NCI-H146 treated with DMSO at 0.1 percent for 48 hours (cell line): Measurements from ENCODE around the gene SLC37A1.
A peak's percentile ranks its signal among the peaks of the same experiment; 100 is the strongest.

Experiments
- DNase-seq: peaks from one replicate; lab custom pipeline; 2025; ENCODE audit not compliant: unreplicated experiment; lab: John Stamatoyannopoulos, UW

SLC37A1 gene

GRCh38 chr21:42525676-42526378 is 12.2 kb downstream of the SLC37A1 start:
- DNase-seq, result no peak

DNA sequence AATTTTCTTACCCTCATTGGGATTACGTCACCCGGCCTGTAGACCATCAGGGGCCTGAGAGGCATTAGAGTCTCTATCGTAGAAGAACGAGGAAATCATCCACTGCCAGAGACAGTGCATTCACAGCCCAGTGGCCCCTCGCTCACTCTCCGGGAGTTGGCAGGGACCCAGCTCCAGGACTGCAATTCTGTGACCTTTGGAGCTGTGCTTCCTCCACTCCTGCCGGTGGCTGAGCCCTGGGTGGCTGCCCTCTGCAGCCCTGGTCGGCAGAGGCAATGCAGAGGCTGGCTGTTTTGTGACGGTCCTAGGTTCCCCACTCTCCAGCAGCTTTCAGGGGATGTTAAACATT is 12.7 kb downstream of the SLC37A1 start:
- DNase-seq, result no peak

DNA sequence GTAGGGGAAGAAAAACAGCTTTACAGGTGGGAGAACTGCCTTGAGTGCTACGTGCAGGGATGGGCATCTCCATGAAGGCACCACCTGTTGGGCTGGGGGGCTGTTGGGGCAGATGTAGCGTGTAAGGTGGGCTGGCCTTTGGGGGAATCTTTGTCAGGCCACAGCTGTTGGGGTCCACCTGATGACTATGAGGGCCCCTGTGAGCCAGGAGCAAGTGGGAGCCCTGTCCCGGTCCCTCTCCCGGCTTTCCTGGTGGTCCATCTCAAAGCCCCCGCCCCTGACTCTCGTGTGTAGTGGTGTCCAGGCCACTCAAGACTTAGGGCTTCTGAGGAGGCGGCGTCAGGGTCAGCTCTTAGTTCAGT is 13.5 kb downstream of the SLC37A1 start:
- no peak for DNase-seq

DNA sequence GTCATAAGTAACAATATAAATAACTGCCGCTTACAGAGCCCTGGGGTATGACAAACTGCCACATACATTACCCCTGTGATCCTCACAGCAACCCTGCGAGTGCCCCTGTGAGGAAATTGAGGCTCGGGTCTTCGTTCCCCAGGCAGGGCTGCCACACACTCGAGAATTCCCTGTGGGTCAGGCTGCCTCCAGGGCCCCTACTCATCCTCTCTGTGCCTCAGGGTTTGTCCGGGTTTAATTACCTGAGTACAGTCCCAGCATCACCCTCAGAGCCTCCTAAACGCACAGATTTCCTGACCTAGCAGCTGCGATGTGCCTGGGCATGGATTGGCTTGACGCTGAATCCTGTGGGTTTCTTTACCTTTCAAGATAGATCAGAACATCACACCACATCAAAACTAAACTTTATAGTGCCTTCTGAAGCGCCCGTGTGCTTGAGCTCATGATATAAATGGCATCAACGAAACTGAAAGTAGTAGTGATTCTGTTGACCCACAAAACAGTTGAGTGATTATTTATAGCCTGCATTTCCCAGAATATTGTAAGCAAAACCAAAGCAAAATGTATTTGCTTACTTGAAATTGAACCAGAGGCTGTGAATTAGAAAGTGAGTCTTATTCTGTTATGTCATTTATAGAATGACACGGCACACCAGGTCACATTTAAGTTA is 14.0 kb downstream of the SLC37A1 start:
- no peak for DNase-seq

- DNase-seq, result no peak
Measured at GRCh38 chr21:42530167-42530518, 16.5 kb downstream of the SLC37A1 start.

DNA sequence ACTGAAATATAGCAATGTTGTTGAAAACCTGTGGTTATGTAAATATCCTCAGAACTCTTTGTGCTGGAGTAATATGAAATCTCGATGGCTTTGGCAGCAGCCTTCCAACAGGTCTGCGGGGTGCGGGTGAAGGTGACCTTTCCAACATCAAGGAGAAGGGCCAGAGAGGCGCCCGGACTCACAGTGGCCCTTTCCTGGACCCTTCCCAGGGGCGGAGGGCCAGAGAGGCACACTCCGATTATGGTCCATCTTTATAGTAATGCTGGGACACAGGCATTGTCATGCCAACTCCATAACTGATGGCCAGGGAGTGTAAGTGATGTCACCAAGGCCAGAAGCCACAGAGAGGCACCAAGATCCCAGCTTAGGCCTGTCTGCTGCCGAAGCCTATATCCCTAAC is 18.1 kb downstream of the SLC37A1 start:
- DNase-seq, result no peak

GRCh38 chr21:42532466-42533181 is 19.0 kb downstream of the SLC37A1 start:
- DNase-seq, result no peak

- DNase-seq, result no peak
Measured at GRCh38 chr21:42533306-42533962, 19.8 kb downstream of the SLC37A1 start.

- no peak for DNase-seq
Measured at GRCh38 chr21:42533963-42534355, 20.3 kb downstream of the SLC37A1 start.

DNA sequence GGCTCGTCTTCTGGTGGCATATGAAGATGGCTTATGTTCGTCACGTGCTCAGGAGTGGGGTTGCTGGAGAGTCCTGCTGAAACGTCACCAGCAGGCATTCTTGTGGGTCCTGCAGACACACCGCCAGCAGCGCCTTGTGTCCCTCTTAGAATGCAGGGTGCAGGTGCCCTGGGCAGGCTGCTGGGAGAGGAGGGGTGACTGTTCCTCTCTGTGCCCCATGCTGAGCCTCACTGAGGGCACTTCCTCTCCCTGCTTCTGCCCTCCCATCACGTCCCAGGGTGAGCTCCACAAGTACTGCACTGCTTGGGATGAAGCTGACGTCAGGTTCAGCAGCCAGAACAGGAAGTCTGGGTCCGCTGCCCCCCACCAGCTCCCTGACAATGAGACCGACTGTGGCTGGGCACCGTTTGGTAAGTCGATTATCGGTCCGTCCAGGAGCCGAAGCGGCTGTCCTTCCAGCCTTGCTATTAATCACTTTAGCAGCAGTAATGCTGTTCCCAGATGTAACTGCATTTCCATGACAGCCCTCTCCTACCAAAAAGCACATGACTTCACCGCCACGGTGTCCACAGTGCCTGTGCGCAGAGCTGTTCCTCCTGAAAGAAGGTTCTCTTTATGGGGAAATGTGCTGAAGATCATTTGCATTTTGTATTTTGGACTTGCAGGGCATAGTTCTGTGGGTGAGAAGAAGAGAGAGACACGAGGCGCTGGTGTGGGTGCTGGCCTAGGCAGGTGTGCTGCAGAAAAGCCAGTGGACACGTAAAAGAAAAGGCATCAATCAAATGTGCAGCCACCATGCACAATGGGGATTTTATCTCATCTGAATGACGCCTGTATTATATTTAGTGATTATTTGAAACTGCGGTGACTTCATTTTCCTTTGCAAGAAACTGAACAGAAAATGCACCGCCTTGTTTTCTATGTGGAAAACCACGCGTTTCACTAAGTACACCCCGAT is 21.0 kb downstream of the SLC37A1 start:
- DNase-seq, result no peak

DNA sequence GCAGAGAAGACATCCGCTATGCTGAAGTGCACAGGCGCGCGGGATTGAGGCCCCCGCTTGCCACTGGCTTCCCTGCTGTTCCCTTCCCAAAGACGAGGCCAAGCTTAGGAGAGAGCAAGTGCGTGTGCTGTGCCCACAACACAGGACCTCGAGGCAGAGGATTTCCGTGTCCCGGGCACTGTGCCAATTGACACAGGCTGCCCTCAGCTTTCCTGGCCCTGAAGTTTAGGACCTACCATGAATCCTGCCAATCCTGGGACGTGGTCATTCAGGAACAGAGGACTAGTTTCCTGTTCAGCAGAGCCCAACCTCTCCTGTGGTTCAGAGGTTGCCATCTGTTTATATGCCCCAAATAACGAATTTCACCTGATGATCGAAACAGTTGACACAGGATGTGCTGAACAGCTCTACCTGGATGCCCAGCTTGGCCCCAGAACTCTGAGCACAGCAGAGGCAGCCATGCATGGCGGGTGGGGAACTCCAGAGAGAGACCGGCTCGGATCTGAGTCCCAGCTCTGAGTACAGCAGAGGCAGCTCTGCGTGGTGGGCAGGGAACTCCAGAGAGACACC is 22.0 kb downstream of the SLC37A1 start:
- DNase-seq, result no peak

DNA sequence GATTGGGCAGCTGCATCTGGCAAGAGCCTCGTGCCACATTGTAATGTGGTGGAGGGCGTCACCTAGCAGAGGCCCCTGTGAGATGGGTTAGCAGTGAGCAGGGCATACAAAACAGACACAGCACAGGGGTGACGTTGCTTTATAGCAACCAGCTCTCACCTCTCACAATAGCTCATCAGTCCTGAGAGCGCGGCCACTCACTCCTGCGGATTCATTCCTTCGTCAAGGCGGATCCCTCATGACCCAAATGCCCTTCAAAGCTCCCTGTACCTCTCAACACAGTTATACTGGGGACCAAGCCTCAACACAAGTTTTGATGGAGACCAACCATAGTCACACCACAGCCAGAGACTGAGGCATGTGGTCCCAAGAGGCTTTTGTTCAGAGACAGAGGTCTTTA is 22.9 kb downstream of the SLC37A1 start:
- no peak for DNase-seq

DNA sequence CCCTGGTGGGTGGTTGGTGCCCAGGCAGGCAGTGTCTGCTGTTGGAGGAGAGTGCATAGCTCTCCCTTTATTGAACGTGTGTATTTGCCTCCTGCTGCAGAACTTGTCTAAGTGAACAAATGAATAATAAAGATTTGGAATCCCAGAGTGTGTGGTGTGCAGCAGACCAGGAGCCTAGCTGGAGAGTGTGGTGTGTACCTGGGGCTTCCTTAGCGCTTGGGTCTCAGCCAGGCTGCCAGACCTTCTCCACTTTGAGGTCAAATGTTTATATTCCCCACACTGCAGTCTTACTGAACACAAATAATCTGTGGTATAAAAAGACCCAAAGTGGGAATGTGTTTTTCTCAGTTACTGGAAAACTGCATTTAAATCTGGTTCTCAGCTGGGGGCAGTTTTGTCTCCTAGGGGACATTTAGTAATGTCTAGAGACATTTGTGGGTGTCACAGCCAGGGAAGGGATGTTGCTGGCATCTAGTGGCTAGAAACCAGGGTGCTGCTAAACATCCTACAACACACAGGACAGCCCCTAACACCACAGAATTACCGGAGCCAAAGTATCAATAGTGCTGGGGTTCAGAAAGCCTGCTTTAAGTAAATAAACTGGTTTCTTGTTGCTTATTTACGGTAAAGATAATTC is 23.6 kb downstream of the SLC37A1 start:
- no peak for DNase-seq

DNA sequence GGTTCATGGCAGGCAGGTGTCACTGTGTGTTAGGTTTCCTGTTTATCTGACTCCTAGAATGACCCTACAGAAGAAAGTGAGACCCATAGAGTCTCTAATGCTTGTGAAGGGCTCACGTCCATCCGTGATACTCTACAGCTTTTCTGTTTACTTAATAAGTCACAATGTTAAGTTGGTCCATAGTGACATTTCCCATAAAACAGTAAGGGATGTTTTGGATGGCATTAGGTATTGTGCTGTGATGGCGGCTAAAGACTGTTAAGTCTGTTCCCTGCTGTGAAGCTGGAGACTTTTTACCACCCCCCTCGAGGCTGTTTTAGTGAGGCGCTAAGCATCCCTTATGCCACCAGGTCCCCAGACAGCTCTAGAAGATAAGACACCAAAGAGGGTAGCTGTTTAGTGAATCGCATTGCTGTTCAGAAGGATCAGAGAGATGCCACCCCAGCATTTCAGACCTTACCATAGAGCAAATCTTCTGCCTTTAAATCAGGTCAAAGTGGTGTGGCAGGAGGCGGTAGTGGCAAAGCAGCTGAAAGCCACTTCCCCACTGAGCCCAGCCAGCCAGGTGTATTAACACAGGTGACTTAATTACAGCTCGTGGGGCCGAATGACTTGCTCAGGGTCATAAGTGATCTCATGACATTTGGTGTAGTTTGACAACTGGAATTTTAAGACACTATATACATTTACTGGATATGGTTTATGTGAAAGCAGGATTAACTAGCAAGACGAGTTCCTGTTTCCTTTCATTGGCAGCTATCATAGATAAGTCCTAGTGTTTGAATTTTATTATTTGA is 25.0 kb downstream of the SLC37A1 start:
- DNase-seq, result peak; percentile 47

GRCh38 chr21:42539342-42539741 is 25.7 kb downstream of the SLC37A1 start:
- no peak for DNase-seq

GRCh38 chr21:42539931-42540343 is 26.3 kb downstream of the SLC37A1 start:
- no peak for DNase-seq

GRCh38 chr21:42540396-42540795 is 26.7 kb downstream of the SLC37A1 start:
- DNase-seq, result no peak

- DNase-seq, result no peak
Measured at GRCh38 chr21:42541174-42541573, 27.5 kb downstream of the SLC37A1 start.

GRCh38 chr21:42541618-42542017 is 28.0 kb downstream of the SLC37A1 start:
- no peak for DNase-seq
